NOMO-1 treated with DMSO at 0.1 percent for 48 hours (cell line): Measurements from ENCODE around the gene NUSAP1.
"Not testable (repeated sequence)": the region's sequence is repeated elsewhere in the genome, so short reads cannot be mapped to it uniquely, and the experiment has no call there.

Experiments used
- DNase-seq: peaks from one replicate; lab custom pipeline; 2025; ENCODE audit not compliant: unreplicated experiment; lab: John Stamatoyannopoulos, UW

Gene NUSAP1

DNA sequence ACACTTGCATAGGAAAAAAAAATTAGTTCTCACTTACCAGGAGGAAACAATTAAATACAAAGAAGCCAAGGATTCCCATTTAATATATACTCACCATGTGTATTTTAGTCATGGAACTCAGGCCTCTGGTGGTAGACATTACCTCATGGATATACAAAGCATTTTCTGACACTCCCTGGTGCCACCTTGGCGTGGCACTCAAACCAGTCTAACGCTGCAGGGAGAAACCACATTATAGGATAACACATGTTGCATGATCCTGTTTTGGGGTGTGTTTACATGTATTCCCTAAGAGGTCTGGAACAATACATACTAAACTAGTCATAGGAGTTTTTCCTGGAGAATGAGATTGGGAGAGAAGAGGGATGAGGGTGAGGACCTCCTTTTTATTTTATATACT, 78.3 kb downstream of the NUSAP1 start:
- no peak for DNase-seq

DNA sequence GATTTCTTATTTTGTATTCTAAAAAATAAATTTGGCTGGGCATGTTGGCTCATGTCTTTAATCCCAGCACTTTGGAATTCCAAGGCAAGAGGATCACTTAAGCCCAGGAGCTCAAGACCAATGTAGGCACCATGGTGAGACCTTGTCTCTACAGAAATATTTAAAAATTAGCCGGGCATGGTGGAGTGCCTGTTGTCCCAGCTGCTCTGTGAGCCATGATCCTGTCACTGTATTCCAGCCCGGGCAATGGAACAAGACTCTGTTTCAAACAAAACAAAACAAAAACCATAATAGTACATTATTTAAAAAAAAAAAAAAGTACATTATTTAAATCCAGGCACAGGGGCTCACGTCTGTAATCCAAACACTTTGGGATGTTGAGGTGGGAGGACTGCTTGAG, 78.8 kb downstream of the NUSAP1 start:
- no peak for DNase-seq

DNA sequence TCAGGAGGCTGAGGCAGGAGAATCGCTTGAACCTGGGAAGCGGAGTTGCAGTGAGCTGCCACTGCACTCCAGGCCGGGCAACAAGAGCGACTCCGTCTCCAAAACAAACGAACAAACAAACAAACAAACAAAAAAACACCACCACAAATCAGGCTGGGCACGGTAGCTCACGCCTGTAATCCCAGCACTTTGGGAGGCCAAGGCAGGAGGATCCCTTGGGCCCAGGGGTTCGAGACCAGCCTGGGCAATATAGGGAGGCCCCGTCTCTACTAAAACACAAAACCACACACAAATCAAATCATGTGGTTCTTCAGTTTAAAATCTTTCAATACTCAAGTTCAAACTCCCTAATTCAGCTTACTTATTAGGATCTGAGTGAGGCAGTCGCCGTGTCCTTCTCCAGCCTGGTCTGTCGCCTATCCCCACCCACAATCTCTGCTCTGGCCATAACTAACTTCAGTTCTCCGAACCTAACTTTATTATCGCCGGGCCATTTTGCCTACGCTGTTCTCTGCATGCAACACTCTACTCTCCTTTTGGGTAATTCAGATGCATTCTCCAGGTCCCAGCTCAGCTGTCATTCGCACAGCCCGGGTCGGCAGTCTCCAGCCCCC, 83.6 kb downstream of the NUSAP1 start:
- no peak for DNase-seq

DNA sequence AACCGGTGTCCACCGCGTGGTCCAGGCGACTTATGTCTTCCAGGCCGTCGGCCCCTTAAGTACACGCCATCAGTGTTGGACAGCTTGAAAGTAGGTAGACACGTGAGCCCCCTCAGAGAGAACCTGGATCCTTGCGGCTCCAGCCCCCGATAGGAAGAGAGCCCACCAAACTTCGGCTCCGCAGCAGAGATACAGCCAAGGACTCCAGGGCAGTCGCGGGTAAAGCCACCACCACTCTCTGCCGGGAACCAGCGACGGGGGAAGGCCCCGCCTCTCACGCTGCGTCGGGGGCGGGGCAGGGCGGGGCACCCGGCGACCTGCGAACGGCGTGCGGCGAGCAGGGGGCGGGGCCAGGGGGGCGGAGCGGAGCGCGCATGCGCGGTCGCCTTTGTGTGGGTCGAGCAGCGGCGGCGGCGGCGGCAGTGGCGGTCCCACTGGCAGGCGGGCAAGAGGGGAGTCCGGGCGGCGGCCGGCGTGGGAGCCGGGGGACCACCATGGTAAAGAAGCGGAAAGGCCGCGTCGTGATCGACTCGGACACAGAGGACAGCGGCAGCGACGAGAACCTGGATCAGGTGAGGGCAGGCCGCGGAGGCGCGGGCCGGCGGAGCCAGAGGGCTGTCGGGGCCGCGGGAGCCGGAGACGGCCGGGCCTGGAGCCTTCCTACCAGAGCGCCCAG, 84.2 kb downstream of the NUSAP1 start, which contains the start of gene RTF1:
Gene RTF1, plus strand, starts transcription at position 354 of the 676 bp plus-strand sequence. Its CDS starts 21 bp downstream, at position 375.
- peak; percentile 83 for DNase-seq

DNA sequence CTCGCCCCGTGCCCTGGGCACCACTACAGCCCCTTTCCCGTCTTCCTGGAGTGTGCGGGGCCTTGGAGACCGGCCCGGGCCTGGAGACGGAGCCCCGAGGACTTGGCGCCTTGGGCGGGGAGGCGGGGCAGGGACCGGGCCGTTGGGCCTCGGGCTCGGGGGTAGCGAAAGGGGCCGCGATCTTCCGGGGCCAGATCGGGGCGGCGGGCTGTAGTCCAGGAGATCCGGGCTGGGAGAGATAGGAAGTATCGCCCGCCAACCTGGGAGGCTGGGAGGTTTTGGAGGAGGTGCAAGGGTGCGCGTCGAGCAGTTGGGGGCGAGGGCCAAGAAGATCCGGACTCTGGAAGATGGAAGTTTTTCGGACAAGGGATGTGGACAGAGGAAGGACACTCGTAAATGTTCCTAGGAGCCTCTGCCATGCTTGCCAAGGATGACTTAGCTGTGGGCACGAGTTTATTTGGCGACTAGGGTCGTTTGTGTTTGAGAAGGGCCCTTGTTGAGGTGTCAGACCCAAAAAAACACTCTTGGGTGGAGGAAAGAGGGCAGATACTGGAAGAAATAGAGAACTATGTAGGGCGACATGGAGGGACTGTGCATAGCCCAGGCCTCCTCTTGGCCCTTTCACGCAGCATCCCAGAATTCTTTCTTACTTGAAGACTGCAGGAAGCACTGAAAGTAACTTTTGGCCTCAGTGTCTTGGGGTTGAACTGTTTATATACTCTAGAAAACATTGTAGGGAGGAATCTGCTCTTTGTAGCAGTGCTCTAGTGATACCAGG, 84.9 kb downstream of the NUSAP1 start:
- DNase-seq, result no peak

DNA sequence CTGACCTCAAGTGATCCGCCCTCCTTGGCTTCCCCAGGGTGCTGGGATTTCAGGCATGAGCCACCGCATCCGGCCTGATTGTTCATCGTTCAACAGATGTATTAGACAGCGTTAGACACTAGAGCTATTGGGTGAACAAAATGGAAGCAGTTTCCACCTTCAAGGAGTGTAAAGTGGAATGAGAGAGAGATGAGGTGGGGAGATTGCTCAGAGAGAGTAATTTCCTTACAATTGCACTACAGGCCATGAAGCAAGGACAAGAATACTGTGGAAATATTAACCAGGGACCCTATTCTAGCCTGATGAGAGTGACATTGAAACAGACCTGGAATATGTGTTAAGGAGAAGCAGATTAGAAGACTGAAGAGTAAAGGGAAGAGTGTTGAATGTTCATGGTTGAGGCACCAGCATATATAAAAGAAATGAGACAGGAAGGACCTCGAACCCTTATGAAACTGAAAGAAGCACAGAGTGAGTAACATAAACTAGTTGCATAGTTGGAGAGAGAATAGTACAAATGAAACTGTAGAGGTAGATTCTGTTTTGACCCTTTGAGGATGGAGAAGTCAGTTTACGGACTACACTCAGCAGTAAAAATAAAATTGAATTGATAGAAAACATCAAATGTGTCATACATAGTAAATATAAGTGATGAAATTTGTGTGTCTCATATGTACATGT, 91.4 kb downstream of the NUSAP1 start:
- DNase-seq, result no peak

DNA sequence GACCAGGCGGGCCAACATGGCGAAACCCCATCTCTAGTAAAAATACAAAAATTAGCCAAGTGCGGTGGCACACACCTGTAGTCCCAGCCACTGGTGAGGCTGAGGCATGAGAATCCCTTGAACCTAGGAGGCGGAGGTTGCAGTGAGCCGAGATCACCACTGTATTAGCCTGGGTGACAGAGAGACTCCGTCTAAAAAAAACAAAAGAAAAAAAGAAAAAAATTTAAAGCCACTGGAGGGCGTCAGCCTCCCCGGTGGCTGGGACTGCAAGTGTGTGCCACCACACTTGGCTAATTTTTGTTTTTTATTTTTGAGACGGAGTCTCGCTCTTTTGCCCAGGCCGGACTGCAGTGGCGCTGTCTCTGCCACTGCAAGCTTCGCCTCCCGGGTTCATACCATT, 92.1 kb downstream of the NUSAP1 start:
- no peak for DNase-seq

DNA sequence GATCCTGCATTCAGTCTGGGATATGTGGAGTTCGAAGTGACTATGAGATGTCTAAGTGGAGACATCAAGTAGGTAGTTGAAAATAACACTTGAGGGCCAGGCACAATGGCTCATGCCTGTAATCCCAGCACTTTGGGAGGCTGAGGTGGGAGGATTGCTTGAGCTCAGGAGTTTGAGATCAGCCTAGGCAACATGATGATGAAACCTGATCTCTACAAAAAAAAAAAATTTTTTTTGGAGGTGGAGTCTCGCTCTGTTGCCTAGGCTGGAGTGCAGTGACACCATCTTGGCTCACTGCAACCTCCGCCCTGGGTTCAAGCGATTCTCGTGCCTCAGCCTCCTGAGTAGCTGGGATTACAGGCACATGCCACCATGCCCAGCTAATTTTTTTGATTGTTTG, 93.2 kb downstream of the NUSAP1 start:
- not testable (repeated sequence) for DNase-seq

DNA sequence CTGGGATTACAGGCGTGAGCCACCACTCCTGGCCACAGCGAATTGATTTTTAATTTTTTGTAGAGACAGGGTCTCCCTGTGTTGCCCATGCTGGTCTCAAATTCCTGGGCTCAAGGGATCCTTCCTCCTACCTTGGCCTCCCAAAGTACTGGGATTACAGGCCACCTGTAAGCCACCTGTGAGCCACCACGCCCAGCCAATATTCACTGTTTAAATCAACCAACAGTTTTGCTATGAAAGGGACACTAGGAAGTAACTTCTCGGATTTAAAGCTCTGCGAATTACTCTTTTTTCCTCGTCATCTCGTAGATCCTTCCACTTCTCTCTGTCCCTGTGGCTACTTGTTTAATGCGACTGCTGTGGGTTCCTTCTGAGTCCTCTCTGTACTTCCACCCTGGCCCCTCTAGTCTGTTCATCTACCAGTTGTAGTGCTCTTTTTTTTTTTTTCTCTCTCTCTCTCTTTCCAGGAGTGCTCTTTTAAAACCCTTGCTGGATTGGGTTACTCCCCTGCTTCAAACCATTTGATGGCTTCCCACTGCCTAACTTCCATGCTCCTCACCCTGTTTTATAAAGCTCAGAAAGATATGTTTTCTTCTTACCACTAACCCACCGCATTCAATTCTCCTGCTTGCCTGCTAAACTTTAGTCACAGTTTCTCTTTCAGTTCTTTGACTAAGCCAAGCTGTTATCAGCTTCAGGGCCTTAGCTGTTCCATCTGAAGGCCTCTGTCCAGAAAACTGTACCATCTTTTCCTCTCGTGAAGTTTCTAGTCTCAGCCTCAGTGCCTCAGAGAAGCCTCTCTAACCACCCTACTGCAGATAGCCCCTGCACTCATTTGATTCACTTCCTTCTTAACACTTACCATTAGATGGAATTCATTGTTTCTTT, 96.6 kb downstream of the NUSAP1 start:
- DNase-seq, result no peak
